ENCODE data around the gene TRIM9. TPM values are rescaled to one million over a fixed set of nuclear protein-coding genes. Genes with fewer than 3 reads are reported as not detected.

The TRIM9 gene
- total RNA-seq, 1 donor from 2014 or later: 1.3 TPM

DNA sequence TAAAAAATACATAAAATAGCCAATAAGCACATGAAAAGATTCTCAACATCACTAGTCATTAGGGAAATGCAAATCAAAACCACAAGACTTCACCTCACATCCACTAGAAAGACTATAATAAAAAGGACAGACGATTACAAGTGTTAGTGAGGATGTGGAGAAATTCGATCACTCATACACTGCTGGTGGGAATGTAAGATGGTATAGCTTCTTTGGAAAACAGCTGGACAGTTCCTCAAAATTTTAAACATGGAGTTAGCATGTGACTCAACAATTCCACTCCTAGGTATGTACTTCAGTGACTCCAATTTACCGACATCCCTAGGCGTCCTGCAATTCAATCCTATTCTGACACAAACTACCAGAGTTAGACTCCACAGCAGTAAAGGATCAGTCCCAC, 13.7 kb downstream of the TRIM9 start:
- Histone ChIP-seq H4K20me1 (ENCODE audit: low read depth) (no peaks in the 10 kb centered on the region), H3K9ac (no peak overlapping the region), H3K4me1 (no peaks in the 10 kb centered on the region), H3K27ac (no peak overlapping the region), H3K36me3 (no peaks in the 10 kb centered on the region), H3K9me3 (ENCODE audit: low read depth) (no peaks in the 10 kb centered on the region), H3K4me2 (no peak overlapping the region), H2AFZ (replicated peaks) (no peak overlapping the region), H3F3A (ENCODE audit: low read depth) (no peaks in the 10 kb centered on the region), H3K27me3 (no peaks in the 10 kb centered on the region), H3K4me3 (no peak overlapping the region), H3K79me2 (ENCODE audit: low read depth) (no peaks in the 10 kb centered on the region)
- Mint-ChIP-seq H3K9me3 (no peaks in the 10 kb centered on the region), H3K27me3 (ENCODE audit: insufficient read depth, low read depth) (no peaks in the 10 kb centered on the region), H3K4me1 (peaks cover 2% of the 10 kb centered on the region), H3K36me3 (no peaks in the 10 kb centered on the region), H3K27ac (no peak overlapping the region), H3K4me3 (no peak overlapping the region)
- TF ChIP-seq, protein P1, sequence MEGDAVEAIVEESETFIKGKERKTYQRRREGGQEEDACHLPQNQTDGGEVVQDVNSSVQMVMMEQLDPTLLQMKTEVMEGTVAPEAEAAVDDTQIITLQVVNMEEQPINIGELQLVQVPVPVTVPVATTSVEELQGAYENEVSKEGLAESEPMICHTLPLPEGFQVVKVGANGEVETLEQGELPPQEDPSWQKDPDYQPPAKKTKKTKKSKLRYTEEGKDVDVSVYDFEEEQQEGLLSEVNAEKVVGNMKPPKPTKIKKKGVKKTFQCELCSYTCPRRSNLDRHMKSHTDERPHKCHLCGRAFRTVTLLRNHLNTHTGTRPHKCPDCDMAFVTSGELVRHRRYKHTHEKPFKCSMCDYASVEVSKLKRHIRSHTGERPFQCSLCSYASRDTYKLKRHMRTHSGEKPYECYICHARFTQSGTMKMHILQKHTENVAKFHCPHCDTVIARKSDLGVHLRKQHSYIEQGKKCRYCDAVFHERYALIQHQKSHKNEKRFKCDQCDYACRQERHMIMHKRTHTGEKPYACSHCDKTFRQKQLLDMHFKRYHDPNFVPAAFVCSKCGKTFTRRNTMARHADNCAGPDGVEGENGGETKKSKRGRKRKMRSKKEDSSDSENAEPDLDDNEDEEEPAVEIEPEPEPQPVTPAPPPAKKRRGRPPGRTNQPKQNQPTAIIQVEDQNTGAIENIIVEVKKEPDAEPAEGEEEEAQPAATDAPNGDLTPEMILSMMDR (IDR thresholded peaks at IDR 0.05): no peak
- no peak for TF ChIP-seq EZH2 (IDR thresholded peaks at IDR 0.05)
- TF ChIP-seq EZH2phosphoT487 (IDR thresholded peaks at IDR 0.05): no peak
- no peak for DNase-seq (ENCODE audit: low spot score)

DNA sequence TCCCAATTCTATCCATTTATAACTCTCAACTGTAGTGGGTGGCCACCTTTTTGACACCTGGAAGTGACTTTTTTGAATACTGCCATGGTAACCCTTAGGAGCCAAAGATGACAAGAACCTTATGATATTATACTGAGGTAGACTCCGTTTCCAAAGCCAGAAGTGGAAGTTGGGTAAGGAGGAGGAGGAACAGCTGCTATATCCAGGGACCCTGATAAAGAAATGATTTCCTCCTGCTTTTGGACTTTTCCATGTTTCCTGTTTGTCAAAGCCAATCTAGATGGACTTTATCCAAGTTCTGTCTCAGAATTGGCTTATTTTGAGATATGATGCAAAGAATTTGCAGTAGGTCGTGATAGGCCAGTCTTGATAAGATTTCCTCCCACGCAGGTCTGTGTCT, 14.3 kb downstream of the TRIM9 start:
- DNase-seq (ENCODE audit: low spot score): no peak
- Histone ChIP-seq H3K4me3 (no peak overlapping the region), H3F3A (ENCODE audit: low read depth) (no peaks in the 10 kb centered on the region), H3K4me1 (no peaks in the 10 kb centered on the region), H3K4me2 (no peak overlapping the region), H3K9ac (no peak overlapping the region), H3K27me3 (no peaks in the 10 kb centered on the region), H3K27ac (no peak overlapping the region), H3K9me3 (ENCODE audit: low read depth) (no peaks in the 10 kb centered on the region), H4K20me1 (ENCODE audit: low read depth) (no peaks in the 10 kb centered on the region), H2AFZ (replicated peaks) (no peak overlapping the region), H3K79me2 (ENCODE audit: low read depth) (no peaks in the 10 kb centered on the region), H3K36me3 (no peaks in the 10 kb centered on the region)
- H3K27me3 Mint-ChIP-seq (ENCODE audit: insufficient read depth, low read depth): no peaks in the 10 kb centered on the region
- H3K9me3 Mint-ChIP-seq: no peaks in the 10 kb centered on the region
- no peak overlapping the region for H3K4me3 Mint-ChIP-seq
- no peak for TF ChIP-seq EZH2 (IDR thresholded peaks at IDR 0.05)
- TF ChIP-seq EZH2phosphoT487 (IDR thresholded peaks at IDR 0.05): no peak
- TF ChIP-seq, protein P1 (IDR thresholded peaks at IDR 0.05): no peak
- H3K36me3 Mint-ChIP-seq: no peaks in the 10 kb centered on the region
- H3K27ac Mint-ChIP-seq: no peak overlapping the region
- peaks cover 2% of the 10 kb centered on the region for H3K4me1 Mint-ChIP-seq

GRCh38 chr14:51079489-51079888, 15.4 kb downstream of the TRIM9 start:
- no peak overlapping the region for H3K27ac ChIP-seq
- Mint-ChIP-seq H3K27me3 (ENCODE audit: insufficient read depth, low read depth) (no peaks in the 10 kb centered on the region), H3K4me1 (peaks cover 2% of the 10 kb centered on the region), H3K36me3 (no peaks in the 10 kb centered on the region), H3K4me3 (no peak overlapping the region), H3K9me3 (no peaks in the 10 kb centered on the region), H3K27ac (no peak overlapping the region)
- H3K9me3 ChIP-seq (ENCODE audit: low read depth): no peaks in the 10 kb centered on the region
- no peak overlapping the region for H3K9ac ChIP-seq
- no peak for DNase-seq (ENCODE audit: low spot score)
- H3K27me3 ChIP-seq: no peaks in the 10 kb centered on the region
- H3K4me3 ChIP-seq: no peak overlapping the region
- no peak overlapping the region for H2AFZ ChIP-seq (replicated peaks)
- no peaks in the 10 kb centered on the region for H3K4me1 ChIP-seq
- H3K36me3 ChIP-seq: no peaks in the 10 kb centered on the region
- TF ChIP-seq EZH2phosphoT487 (IDR thresholded peaks at IDR 0.05): no peak
- TF ChIP-seq, protein P1 (IDR thresholded peaks at IDR 0.05): no peak
- TF ChIP-seq EZH2 (IDR thresholded peaks at IDR 0.05): no peak
- no peak overlapping the region for H3K4me2 ChIP-seq
- no peaks in the 10 kb centered on the region for H3K79me2 ChIP-seq (ENCODE audit: low read depth)
- no peaks in the 10 kb centered on the region for H4K20me1 ChIP-seq (ENCODE audit: low read depth)
- no peaks in the 10 kb centered on the region for H3F3A ChIP-seq (ENCODE audit: low read depth)

Measured in neural progenitor cell (in vitro differentiated cells).